ENCODE measurements around the gene MED23. TPM values are rescaled to one million over a fixed set of nuclear protein-coding genes. Genes with fewer than 3 reads are reported as not detected.

MED23 gene
- total and polyA plus RNA-seq, 9 of the 15 experiments (the other 6 are each of a cell fraction or from before 2014, with no cell fraction given): 13.7 to 61.2 (median 27.2) TPM

GRCh38 chr6:131646249-131646670 lies 18.2 kb upstream of the MED23 start (continued):
- TF ChIP-seq ZNF277 (CRISPR knock-in tag; IDR thresholded peaks at IDR 0.05; ENCODE audit: borderline replicate concordance) (no peak), DPF2 (IDR thresholded peaks at IDR 0.05) (peak; percentile 97), ZBTB9 (CRISPR knock-in tag; IDR thresholded peaks at IDR 0.05) (no peak), TCF7L2 (IDR thresholded peaks at IDR 0.05; ENCODE audit: low read depth, low read length) (no peak), HES1 (IDR thresholded peaks at IDR 0.05; ENCODE audit: low read depth) (no peak), PHF8 (IDR thresholded peaks at IDR 0.05; ENCODE audit: borderline replicate concordance, low read length) (no peak), HMG20B (CRISPR knock-in tag; IDR thresholded peaks at IDR 0.05) (no peak), PRPF4 (IDR thresholded peaks at IDR 0.05; ENCODE audit: insufficient read depth, low read depth, low read length, poor library complexity, severe bottlenecking) (no peak), ZNF316 (IDR thresholded peaks at IDR 0.05) (0 out of 2 replicates have a peak, but pooled peaks have one; percentile 17), ZNF175 (CRISPR knock-in tag; IDR thresholded peaks at IDR 0.05; ENCODE audit: low read depth) (no peak), EGR1 (conservative IDR thresholded peaks at IDR 0.05) (peak; percentile 54), HDGF (IDR thresholded peaks at IDR 0.05) (no peak), MEF2D (tag; conservative IDR thresholded peaks at IDR 0.05; ENCODE audit: low read depth) (no peak), CAMTA2 (CRISPR knock-in tag; conservative IDR thresholded peaks at IDR 0.05) (no peak), ZFPM2 (CRISPR knock-in tag; IDR thresholded peaks at IDR 0.05) (no peak), U2AF1 (optimal IDR thresholded peaks at IDR 0.05; ENCODE audit: low read depth, low read length) (no peak), RERE (CRISPR knock-in tag; IDR thresholded peaks at IDR 0.05; ENCODE audit: borderline replicate concordance) (no peak), ZNF57 (CRISPR knock-in tag; IDR thresholded peaks at IDR 0.05) (no peak), U2AF2 (optimal IDR thresholded peaks at IDR 0.05; ENCODE audit: low read depth, low read length) (no peak), RUNX1 (IDR thresholded peaks at IDR 0.05; ENCODE audit: low read depth) (no peak), ZNF212 (CRISPR knock-in tag; IDR thresholded peaks at IDR 0.05) (no peak)
